ENCODE measurements around the gene RAB35.

Gene RAB35

GRCh38 chr12:120116441-120116791 lies at the start of gene RAB35:
TSS of gene RAB35 (minus strand) at chr12:120116753. CDS start at chr12:120116650, 103 bp downstream.
- no peak for DNase-seq

GRCh38 chr12:120164293-120164692 lies 47.7 kb upstream of the RAB35 start:
- DNase-seq: peak; percentile 25 to 65

DNA sequence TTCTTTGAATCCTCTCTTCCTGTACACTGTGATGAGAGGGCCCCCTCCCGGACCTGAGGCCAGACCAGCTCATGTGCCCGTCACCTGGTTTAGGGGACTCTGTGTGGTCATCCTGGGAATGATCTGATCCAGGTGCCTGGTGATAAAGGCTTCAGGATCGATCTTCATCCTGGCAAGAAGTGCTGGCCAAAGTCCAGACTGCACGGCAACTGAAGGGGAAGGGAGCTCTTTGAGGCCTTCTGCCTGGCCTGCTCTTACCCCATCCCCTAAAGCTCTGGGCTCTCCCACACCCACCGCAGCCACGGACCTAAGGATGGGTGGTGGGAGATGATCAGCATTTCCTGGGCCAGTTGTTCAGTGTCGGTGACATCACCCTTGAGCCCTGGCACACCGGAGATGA lies 46.2 kb upstream of the RAB35 start:
- no peak for DNase-seq

GRCh38 chr12:120161852-120162251 lies 45.3 kb upstream of the RAB35 start:
- no peak for DNase-seq

DNA sequence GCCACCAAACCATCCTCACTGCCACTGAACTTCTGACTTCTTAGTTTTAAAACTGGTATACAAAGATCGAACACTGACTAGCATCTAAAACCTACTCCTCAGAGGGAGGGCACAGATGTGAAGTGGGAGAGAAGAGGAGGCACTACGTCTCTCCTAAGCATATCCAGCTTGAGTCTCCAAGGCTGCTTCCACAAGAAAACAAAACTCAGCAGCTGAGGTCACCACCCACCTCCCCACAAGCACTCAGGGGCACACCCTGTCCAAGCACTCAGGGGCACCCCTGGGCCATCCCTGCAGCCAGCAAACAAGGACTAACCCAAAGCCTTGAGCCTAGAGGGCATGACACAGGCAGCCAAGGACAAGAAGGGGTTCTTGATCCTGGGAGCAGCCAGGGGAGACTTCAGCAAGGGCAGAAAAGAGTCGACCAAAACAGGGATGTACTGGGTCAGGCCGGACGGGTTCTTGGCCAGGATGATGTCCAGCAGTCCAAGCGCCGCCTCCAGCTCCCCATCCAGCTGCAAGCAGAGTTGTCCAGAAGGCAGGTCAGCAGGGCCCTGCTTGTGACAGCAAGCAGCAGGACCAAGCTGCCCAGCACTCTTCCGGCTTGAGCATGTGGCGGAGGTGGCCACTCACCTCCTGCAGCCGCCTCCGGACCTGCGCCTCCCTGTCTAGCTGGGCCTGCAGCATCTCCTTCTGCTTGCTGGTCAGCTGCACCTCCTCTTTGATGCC lies 43.1 kb upstream of the RAB35 start:
- DNase-seq: no peak

DNA sequence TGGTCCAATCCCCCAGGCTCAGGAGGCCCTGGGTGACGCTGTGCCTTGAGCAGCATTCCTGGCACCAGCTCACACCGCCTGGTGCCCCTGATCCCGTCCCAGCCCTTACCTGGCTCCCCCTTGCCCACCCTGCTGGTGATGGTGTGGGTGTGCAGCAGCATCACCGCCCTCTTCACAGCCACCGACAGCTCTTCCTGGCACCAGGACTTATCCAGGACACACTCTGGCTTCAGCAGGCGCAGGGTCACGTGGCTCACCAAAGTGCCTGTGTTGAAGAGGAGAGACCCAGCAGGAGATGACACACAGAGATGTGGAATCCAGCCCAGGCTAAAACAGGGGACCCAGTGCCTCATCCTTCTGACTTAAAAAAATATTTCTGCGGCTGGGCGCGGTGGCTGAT lies 41.8 kb upstream of the RAB35 start:
- DNase-seq: peak in 1 of 2 experiments; percentile 32

- no peak for DNase-seq
Observed at GRCh38 chr12:120157678-120158077, 41.1 kb upstream of the RAB35 start.

DNA sequence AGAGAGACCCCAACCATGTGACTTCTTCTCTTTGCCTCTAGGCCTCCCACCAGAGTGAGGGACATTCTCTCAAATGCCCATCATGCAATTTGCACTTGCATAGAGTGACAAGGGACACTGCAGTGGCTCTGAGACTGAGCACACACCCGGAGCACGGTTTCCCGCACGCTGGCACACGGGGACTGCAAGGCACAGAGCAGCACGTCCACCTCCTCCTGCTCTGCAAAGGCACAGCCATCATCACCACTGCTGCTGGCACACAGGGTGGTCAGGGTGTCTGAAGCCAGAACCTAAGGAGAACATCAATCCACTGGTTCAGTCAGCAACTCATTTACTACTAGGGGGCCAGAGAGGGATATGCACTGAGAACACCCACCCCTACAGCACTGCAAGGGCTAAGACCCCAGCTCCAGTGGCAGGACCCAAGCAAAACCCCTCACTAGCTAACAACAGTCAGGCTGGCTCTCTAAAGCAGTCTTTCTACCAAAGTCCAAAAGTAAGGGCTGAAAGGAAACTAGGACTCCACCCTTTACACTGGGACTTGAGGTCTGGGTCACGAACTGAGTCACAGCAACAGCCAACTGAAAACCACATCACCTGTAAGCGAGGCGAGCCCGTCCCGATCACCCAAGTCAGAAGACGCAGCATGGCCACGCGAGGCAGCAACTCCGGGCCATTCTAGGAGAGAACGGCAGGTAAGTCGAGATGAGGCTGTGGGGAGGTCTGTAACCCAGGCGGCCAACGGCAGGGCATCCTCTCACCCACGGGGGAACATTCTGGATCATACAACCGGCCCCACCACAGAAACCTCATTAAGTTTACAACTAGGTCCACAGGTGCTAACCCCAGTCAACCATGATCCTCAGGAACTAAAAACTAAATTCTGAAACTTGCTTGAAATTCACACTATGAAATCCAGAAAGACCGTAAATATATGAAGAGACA lies 40.0 kb upstream of the RAB35 start:
- no peak for DNase-seq

- DNase-seq: no peak
Observed at GRCh38 chr12:120155072-120155471, 38.5 kb upstream of the RAB35 start.

- no peak for DNase-seq
Observed at GRCh38 chr12:120150919-120151525, 34.5 kb upstream of the RAB35 start.

GRCh38 chr12:120148011-120148410 lies 31.5 kb upstream of the RAB35 start:
- no peak for DNase-seq

DNA sequence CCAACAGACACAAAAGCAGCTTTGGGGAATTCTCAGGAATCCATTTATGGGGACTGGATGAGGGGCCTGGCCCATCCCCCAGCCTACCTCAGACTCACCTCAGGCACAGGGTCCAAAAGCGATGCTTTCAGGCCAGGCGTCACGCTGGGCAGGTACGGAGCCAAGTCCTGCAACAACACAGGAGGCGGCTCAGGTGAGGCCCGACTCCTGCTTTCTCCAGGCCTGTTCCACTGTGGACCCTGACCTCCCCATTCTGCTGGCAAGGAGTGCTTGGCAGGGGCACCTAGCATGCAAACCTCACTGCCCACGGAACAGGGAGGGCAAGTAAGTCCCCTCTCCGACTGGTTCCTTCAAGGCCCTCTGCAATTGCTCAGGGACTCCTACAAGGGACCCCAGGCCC lies 28.6 kb upstream of the RAB35 start:
- DNase-seq: no peak

- DNase-seq: no peak
Observed at GRCh38 chr12:120144215-120144614, 27.7 kb upstream of the RAB35 start.

DNA sequence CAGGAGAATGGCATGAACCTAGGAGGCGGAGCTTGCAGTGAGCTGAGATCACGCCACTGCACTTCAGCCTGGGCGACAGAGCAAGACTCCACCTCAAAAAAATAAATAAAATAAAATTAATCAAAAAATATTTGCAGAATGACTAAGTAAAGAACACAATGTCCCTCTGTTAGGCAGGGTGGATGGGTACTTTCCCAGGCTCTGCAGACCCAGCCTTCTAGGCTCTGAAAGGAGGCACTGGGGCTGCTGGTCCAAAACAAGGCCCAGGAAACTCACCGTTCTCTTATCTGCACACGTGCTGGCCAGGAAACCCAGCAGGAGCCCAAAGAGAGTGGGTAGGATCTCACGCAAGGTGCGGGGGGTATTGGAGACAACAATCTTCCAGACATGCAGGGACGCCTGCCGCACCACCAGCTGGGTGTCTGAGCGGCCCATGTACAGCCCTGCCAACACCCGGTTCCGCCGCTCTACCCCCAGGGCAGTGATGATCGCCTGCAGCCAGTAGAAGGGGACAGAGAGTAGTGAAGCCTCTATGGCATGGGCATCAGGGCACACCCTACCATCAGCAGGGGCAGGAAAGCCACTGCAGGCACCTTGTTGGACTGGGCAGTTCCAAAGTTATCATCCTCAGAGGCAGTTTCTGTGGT lies 25.8 kb upstream of the RAB35 start:
- DNase-seq: no peak

DNA sequence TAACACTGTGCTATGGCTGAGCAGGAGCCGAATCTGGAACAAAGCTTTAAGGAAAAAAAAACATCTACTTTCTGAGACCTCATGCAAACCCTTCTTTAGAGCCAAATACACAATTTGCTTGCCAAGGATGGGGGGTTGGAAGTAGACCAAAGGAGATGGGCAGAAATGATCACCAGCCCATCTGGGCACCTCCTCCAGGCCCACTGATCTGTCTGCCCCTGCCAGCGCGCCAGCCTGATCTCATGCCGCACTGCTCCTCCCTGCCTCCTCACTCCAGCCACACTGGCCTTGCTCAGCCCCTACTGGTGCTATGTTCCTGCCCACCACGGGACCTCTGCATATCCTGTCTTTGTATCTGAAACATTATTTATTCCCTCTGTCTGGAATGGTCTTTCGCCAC lies 24.8 kb upstream of the RAB35 start:
- DNase-seq: peak; percentile 4 to 30

GRCh38 chr12:120140603-120141002 lies 24.1 kb upstream of the RAB35 start:
- no peak for DNase-seq

DNA sequence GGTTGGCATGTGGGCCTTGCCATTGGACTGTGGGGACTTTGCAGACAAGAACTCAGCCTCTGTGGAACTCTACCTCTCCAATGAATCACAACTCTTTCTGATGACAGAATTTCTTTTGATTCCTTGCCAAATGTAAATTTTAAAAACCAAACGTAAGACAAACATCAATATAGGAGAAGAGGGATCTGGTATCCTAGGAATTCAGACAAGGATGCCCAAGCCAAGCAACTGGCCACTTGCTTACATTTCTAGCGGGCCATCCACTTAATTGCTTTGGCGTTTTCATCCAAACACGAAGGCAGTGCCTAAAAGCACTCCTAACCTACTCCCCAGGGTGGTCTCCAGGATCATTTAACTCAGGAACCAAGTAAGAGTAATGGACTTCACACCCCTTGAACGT lies 23.4 kb upstream of the RAB35 start:
- no peak for DNase-seq

DNA sequence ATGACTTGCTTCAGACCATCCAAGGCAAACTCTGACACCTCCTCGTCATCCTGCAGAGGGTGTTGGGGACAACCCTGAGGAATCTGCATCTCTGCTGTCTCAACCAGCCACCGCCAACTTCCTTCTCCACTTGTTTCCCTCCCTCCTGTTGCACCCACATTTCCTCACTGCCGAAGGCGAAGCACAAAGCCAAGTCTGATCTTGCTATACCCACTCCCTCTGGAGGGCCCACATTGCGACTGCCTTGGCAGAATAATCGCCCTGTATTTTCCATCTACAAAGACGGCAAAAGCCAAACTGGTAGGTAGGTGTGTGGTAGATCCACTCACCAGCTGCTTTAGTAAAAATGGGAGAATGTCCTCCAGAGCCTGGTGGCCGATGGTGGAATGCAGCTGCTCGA lies 21.8 kb upstream of the RAB35 start:
- DNase-seq: no peak

DNA sequence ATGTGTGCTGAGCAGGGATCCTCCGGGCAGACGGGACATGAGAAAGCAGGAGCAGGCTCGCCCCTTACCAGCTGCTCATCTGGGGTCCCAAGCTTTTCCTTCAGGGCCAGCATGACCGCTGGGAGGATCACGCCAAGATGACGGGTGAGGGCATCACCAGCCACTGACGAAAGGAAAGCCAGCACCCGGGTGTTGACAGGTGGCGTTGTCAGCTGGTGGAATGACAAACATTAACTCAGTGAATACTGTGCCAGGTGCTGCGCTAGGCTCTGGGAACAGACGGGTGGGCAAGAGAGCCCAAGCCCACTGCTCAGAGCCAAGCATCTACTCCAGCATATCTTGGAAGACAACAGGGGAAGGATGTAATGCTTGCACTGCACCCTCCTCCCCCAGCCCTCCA lies 21.3 kb upstream of the RAB35 start:
- no peak for DNase-seq

- no peak for DNase-seq
Observed at GRCh38 chr12:120136093-120136770, 19.7 kb upstream of the RAB35 start.

DNA sequence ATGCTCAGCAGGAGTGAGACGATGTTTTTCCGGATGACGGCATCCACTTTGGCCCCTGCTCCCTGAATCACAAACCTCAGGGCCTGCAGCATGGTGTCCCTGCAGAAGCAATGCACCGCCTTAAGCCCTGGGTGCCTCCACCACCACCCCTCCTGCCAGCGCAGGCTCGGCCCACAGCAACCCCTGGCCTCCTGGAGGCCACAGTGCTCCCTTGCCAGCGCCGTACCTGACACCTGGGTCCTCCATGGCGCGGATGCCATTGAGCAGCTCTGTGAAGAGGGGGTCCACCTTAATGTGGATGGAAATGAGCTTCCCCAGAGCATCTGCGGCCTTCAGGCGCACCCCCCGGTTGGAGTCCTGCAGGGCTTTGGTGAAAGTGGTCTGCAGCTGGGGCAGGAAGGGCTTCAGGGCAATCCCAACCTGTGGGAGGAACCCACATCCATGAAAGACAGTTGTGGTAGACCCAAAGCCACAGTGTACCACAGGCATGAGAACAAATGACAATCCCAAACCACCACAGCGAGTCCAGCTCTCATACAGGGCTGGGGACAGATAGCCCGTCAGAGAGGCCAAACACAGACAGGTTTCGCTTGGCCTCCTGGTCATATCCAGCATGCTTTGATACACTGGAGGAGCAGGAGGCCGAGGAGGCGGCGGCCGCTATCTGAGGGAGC lies 17.9 kb upstream of the RAB35 start:
- DNase-seq: no peak

- DNase-seq: no peak
Observed at GRCh38 chr12:120132863-120133385, 16.4 kb upstream of the RAB35 start.

All from cerebellar nuclear complex (tissue), 1 donor.